Measurements from ENCODE around the gene PLA2G4B.

DNA sequence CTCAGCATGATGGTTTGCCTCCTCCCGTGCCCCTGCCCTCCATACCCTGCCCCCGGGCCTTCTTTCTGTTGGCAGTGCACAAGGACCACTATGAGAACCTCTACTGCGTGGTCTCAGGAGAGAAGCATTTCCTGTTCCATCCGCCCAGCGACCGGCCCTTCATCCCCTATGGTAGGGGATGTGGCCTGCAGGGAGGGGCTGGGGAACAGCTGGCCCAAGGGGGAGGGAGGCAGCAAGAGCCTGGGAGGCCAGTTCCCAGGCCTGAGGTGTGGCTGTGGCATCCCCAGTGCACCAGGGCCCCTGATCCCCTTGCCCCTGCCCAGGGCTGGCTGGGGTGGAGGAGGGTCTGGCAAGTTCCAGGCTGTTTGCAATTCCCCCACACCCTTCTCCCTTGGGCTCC lies 2.6 kb upstream of the PLA2G4B start:
- no peak for TF ChIP-seq POLR2A (IDR thresholded peaks at IDR 0.05)
- no peak for TF ChIP-seq CTCF (IDR thresholded peaks at IDR 0.05)
- TF ChIP-seq POLR2AphosphoS5 (IDR thresholded peaks at IDR 0.05), result no peak

Data from sigmoid colon (tissue), 4 donors.